Neural progenitor cell (in vitro differentiated cells): ENCODE results near the gene SIX4. TPM values are rescaled to one million over a fixed set of nuclear protein-coding genes. Genes with fewer than 3 reads are reported as not detected.

ENCODE experiments used
- DNase-seq: peaks from one replicate; pipeline ENCODE4 v3.0.0-alpha.2; 2016; ENCODE audit warnings: low spot score
- H2AFZ ChIP-seq: fragments of 200-600 bp; sonication (generic); replicated peaks from 2 replicates; pipeline ENCODE4 v1.6.1; 2016; ENCODE audit warnings: antibody characterized with exemption
- H3F3A ChIP-seq: fragments of 200-600 bp; sonication (generic); 2 replicates; pipeline ENCODE4 v1.6.1; 2016; ENCODE audit warnings: antibody characterized with exemption, low read depth
- H3K27ac ChIP-seq: fragments of 200-600 bp; sonication (generic); 2 replicates; pipeline ENCODE4 v1.5.1; 2016; ENCODE audit warnings: mild to moderate bottlenecking
- H3K27me3 ChIP-seq: fragments of 200-600 bp; sonication (generic); 2 replicates; pipeline ENCODE4 v1.6.1; 2016; ENCODE audit warnings: mild to moderate bottlenecking, moderate library complexity
- H3K36me3 ChIP-seq: fragments of 200-600 bp; sonication (generic); 2 replicates; pipeline ENCODE4 v1.5.1; 2016
- H3K4me1 ChIP-seq: fragments of 200-600 bp; sonication (generic); 2 replicates; pipeline ENCODE4 v1.6.1; 2016; ENCODE audit warnings: mixed run types
- H3K4me2 ChIP-seq: fragments of 200-600 bp; sonication (generic); 2 replicates; pipeline ENCODE4 v1.6.1; 2016
- H3K4me3 ChIP-seq: fragments of 200-600 bp; sonication (generic); 2 replicates; pipeline ENCODE4 v1.5.1; 2016
- H3K79me2 ChIP-seq: fragments of 200-600 bp; sonication (generic); 2 replicates; pipeline ENCODE4 v1.6.1; 2016; ENCODE audit warnings: low read depth
- H3K9ac ChIP-seq: fragments of 200-600 bp; sonication (generic); 2 replicates; pipeline ENCODE4 v1.6.1; 2016
- H3K9me3 ChIP-seq: fragments of 200-600 bp; sonication (generic); 2 replicates; pipeline ENCODE4 v1.5.1; 2016; ENCODE audit warnings: low read depth
- H4K20me1 ChIP-seq: fragments of 200-600 bp; sonication (generic); 2 replicates; pipeline ENCODE4 v1.6.1; 2016; ENCODE audit warnings: low read depth
- H3K27ac Mint-ChIP-seq: 3 replicates; pipeline ENCODE4 v1.8.0; 2021; ENCODE audit warnings: mixed read lengths
- H3K27me3 Mint-ChIP-seq: 2 replicates; pipeline ENCODE4 v1.8.0; 2022; ENCODE audit warnings: low read depth, mild to moderate bottlenecking, inconsistent platforms, moderate library complexity, mixed read lengths; ENCODE audit not compliant: insufficient read depth
- H3K36me3 Mint-ChIP-seq: 3 replicates; pipeline ENCODE4 v1.8.0; 2021; ENCODE audit warnings: mixed read lengths
- H3K4me1 Mint-ChIP-seq: 3 replicates; pipeline ENCODE4 v1.8.0; 2021; ENCODE audit warnings: mixed read lengths
- H3K4me3 Mint-ChIP-seq: 3 replicates; pipeline ENCODE4 v1.8.0; 2021; ENCODE audit warnings: mild to moderate bottlenecking, moderate library complexity, mixed read lengths
- H3K9me3 Mint-ChIP-seq: 3 replicates; pipeline ENCODE4 v1.8.0; 2020; ENCODE audit warnings: mixed read lengths
- CTCF ChIP-seq: fragments of 200-600 bp; sonication (generic); IDR thresholded peaks from 2 replicates; pipeline ENCODE4 v1.5.1; 2017; ENCODE audit warnings: antibody characterized with exemption, mild to moderate bottlenecking
- EZH2 ChIP-seq: fragments of 200-600 bp; sonication (generic); IDR thresholded peaks from 2 replicates; pipeline ENCODE4 v1.6.1; 2017; ENCODE audit warnings: antibody characterized with exemption, mild to moderate bottlenecking, moderate library complexity
- EZH2phosphoT487 ChIP-seq: fragments of 200-600 bp; sonication (generic); IDR thresholded peaks from 2 replicates; pipeline ENCODE4 v1.6.1; 2017; ENCODE audit warnings: antibody characterized with exemption
- total RNA-seq: library from RNA; depleted of rRNA; stranded (reverse); fragments of >200 nt; gene quantifications from 2 replicates; pipeline ENCODE4 v1.2.3, GENCODE V29; 2015; ENCODE audit warnings: low replicate concordance

SIX4 gene
- total RNA-seq, 1 donor from 2014 or later: 32.9 TPM

- H3K27ac ChIP-seq: peak overlapping the region; percentile 31
- no peak for TF ChIP-seq CTCF
- TF ChIP-seq EZH2phosphoT487: no peak
- TF ChIP-seq EZH2: no peak
- no peaks in the 10 kb centered on the region for H3K27me3 Mint-ChIP-seq
- H3K36me3 Mint-ChIP-seq: no peaks in the 10 kb centered on the region
- H4K20me1 ChIP-seq: peaks cover 64% of the 10 kb centered on the region
- no peaks in the 10 kb centered on the region for H3K36me3 ChIP-seq
- H3K4me3 ChIP-seq: no peak overlapping the region
- H3K4me1 Mint-ChIP-seq: peaks cover 7% of the 10 kb centered on the region
- DNase-seq: no peak
- no peaks in the 10 kb centered on the region for H3K27me3 ChIP-seq
- no peaks in the 10 kb centered on the region for H3K9me3 ChIP-seq
- peaks cover 88% of the 10 kb centered on the region for H3K79me2 ChIP-seq
- no peak overlapping the region for H3K4me3 Mint-ChIP-seq
- H3K9me3 Mint-ChIP-seq: no peaks in the 10 kb centered on the region
- no peaks in the 10 kb centered on the region for H3F3A ChIP-seq
- no peak overlapping the region for H3K4me2 ChIP-seq
- no peak overlapping the region for H3K9ac ChIP-seq
- no peak overlapping the region for H3K27ac Mint-ChIP-seq
- H2AFZ ChIP-seq: no peak overlapping the region
- peaks cover 13% of the 10 kb centered on the region for H3K4me1 ChIP-seq
These were observed 34.7 kb upstream of the SIX4 start for GRCh38 chr14:60758885-60759284.

- Histone ChIP-seq H3K36me3 (no peaks in the 10 kb centered on the region), H3K79me2 (peaks cover 88% of the 10 kb centered on the region), H3F3A (no peaks in the 10 kb centered on the region), H2AFZ (no peak overlapping the region), H3K27ac (no peak overlapping the region), H3K27me3 (no peaks in the 10 kb centered on the region), H3K9me3 (no peaks in the 10 kb centered on the region), H3K4me2 (no peak overlapping the region), H3K9ac (no peak overlapping the region), H4K20me1 (peaks cover 63% of the 10 kb centered on the region), H3K4me1 (peaks cover 13% of the 10 kb centered on the region), H3K4me3 (no peak overlapping the region)
- H3K27me3 Mint-ChIP-seq: no peaks in the 10 kb centered on the region
- TF ChIP-seq CTCF: no peak
- TF ChIP-seq EZH2phosphoT487: no peak
- no peak for TF ChIP-seq EZH2
- no peak overlapping the region for H3K4me3 Mint-ChIP-seq
- no peaks in the 10 kb centered on the region for H3K9me3 Mint-ChIP-seq
- no peak overlapping the region for H3K27ac Mint-ChIP-seq
- no peak for DNase-seq
- peaks cover 7% of the 10 kb centered on the region for H3K4me1 Mint-ChIP-seq
- H3K36me3 Mint-ChIP-seq: peaks cover 4% of the 10 kb centered on the region
These were observed 33.4 kb upstream of the SIX4 start for GRCh38 chr14:60757567-60758002.

GRCh38 chr14:60756847-60757246 lies 32.7 kb upstream of the SIX4 start:
- H3K9me3 Mint-ChIP-seq: no peaks in the 10 kb centered on the region
- no peak overlapping the region for H3K27ac Mint-ChIP-seq
- Histone ChIP-seq H4K20me1 (peaks cover 58% of the 10 kb centered on the region), H3K79me2 (peaks cover 88% of the 10 kb centered on the region), H3K4me3 (no peak overlapping the region), H3K36me3 (no peaks in the 10 kb centered on the region), H3F3A (no peaks in the 10 kb centered on the region), H3K27ac (no peak overlapping the region), H2AFZ (no peak overlapping the region), H3K9ac (no peak overlapping the region), H3K9me3 (no peaks in the 10 kb centered on the region), H3K4me1 (peaks cover 13% of the 10 kb centered on the region), H3K4me2 (no peak overlapping the region), H3K27me3 (no peaks in the 10 kb centered on the region)
- TF ChIP-seq EZH2 (no peak), EZH2phosphoT487 (no peak), CTCF (no peak)
- peaks cover 7% of the 10 kb centered on the region for H3K4me1 Mint-ChIP-seq
- no peak for DNase-seq
- no peak overlapping the region for H3K4me3 Mint-ChIP-seq
- H3K27me3 Mint-ChIP-seq: no peaks in the 10 kb centered on the region
- H3K36me3 Mint-ChIP-seq: peaks cover 4% of the 10 kb centered on the region
